ENCODE results near the gene IGSF9.
"Not testable (repeated sequence)": the region's sequence is repeated elsewhere in the genome, so short reads cannot be mapped to it uniquely, and the experiment has no call there.

The IGSF9 gene

GRCh38 chr1:159918352-159919200 is 26.8 kb downstream of the IGSF9 start:
- no peak for DNase-seq

- no peak for DNase-seq
Observed at GRCh38 chr1:159917533-159918351, 27.7 kb downstream of the IGSF9 start.

GRCh38 chr1:159916242-159917051 is 29.0 kb downstream of the IGSF9 start:
- DNase-seq: no peak

GRCh38 chr1:159915571-159916241 is 29.7 kb downstream of the IGSF9 start:
- no peak for DNase-seq

- no peak for DNase-seq
Observed at GRCh38 chr1:159914252-159915018, 31.0 kb downstream of the IGSF9 start.

GRCh38 chr1:159913451-159914192 is 31.8 kb downstream of the IGSF9 start:
- DNase-seq: no peak

GRCh38 chr1:159911326-159912070 is 33.9 kb downstream of the IGSF9 start:
- DNase-seq: no peak

- no peak for DNase-seq
Observed at GRCh38 chr1:159908031-159908940, 37.1 kb downstream of the IGSF9 start.

- no peak for DNase-seq
Observed at GRCh38 chr1:159906960-159907359, 38.5 kb downstream of the IGSF9 start.

GRCh38 chr1:159904036-159904435 is 41.4 kb downstream of the IGSF9 start:
- DNase-seq: not testable (repeated sequence)

GRCh38 chr1:159902541-159902940 is 42.9 kb downstream of the IGSF9 start:
- no peak for DNase-seq

GRCh38 chr1:159900755-159901360 is 44.6 kb downstream of the IGSF9 start:
- DNase-seq: no peak

GRCh38 chr1:159900086-159900680 is 45.2 kb downstream of the IGSF9 start, which contains the start of gene CFAP45:
Gene CFAP45, minus strand, starts transcription at chr1:159900165. Its CDS starts 67 bp downstream, at chr1:159900098.
- no peak for DNase-seq

- not testable (repeated sequence) for DNase-seq
Observed at GRCh38 chr1:159899634-159900033, 45.8 kb downstream of the IGSF9 start.

GRCh38 chr1:159898527-159898926 is 46.9 kb downstream of the IGSF9 start:
- no peak for DNase-seq

- DNase-seq: no peak
Observed at GRCh38 chr1:159897962-159898361, 47.5 kb downstream of the IGSF9 start.

- DNase-seq: no peak
Observed at GRCh38 chr1:159896546-159896930, 48.9 kb downstream of the IGSF9 start.
